GM23248 (cell line): ENCODE results near the gene PARVB. TPM values are rescaled to one million over a fixed set of nuclear protein-coding genes. Genes with fewer than 3 reads are reported as not detected.

Experiments
- DNase-seq: peaks from one replicate; pipeline ENCODE4 v3.0.0-alpha.2; 2015
- H2AFZ ChIP-seq: fragments of 200-600 bp; sonication (generic); 2 replicates; pipeline ENCODE4 v1.6.1; 2016; ENCODE audit warnings: antibody characterized with exemption
- H3F3A ChIP-seq: fragments of 200-600 bp; sonication (generic); 2 replicates; pipeline ENCODE4 v1.6.1; 2016; ENCODE audit warnings: mild to moderate bottlenecking, antibody characterized with exemption, mixed run types; ENCODE audit not compliant: insufficient read depth
- H3K27ac ChIP-seq: fragments of 200-600 bp; sonication (generic); 2 replicates; pipeline ENCODE4 v1.5.1; 2016; ENCODE audit warnings: mild to moderate bottlenecking
- H3K27me3 ChIP-seq: fragments of 200-600 bp; sonication (generic); replicated peaks from 2 replicates; pipeline ENCODE4 v1.6.1; 2016; ENCODE audit warnings: mild to moderate bottlenecking; ENCODE audit not compliant: insufficient read depth
- H3K36me3 ChIP-seq: fragments of 200-600 bp; sonication (generic); 2 replicates; pipeline ENCODE4 v1.6.1; 2016; ENCODE audit warnings: low read depth, mild to moderate bottlenecking
- H3K4me1 ChIP-seq: fragments of 200-600 bp; sonication (generic); 2 replicates; pipeline ENCODE4 v1.6.1; 2016; ENCODE audit warnings: mild to moderate bottlenecking; ENCODE audit not compliant: insufficient read depth
- H3K4me2 ChIP-seq: fragments of 200-600 bp; sonication (generic); one replicate; pipeline ENCODE4 v1.6.1; 2016; ENCODE audit warnings: mild to moderate bottlenecking; ENCODE audit not compliant: unreplicated experiment
- H3K4me3 ChIP-seq: fragments of 200-600 bp; sonication (generic); 2 replicates; pipeline ENCODE4 v1.5.1; 2016; ENCODE audit warnings: mild to moderate bottlenecking
- H3K79me2 ChIP-seq: fragments of 200-600 bp; sonication (generic); 2 replicates; pipeline ENCODE4 v1.6.1; 2016; ENCODE audit warnings: mild to moderate bottlenecking; ENCODE audit not compliant: insufficient read depth
- H3K9ac ChIP-seq: fragments of 200-600 bp; sonication (generic); 2 replicates; pipeline ENCODE4 v1.6.1; 2016; ENCODE audit warnings: mild to moderate bottlenecking
- H3K9me2 ChIP-seq: fragments of 200-600 bp; sonication (generic); 2 replicates; pipeline ENCODE4 v1.6.1; 2016; ENCODE audit warnings: mixed run types, mild to moderate bottlenecking, moderate library complexity; ENCODE audit not compliant: insufficient read depth
- H3K9me3 ChIP-seq: fragments of 200-600 bp; sonication (generic); one replicate; pipeline ENCODE4 v1.6.1; 2017; ENCODE audit warnings: low read depth
- H4K20me1 ChIP-seq: fragments of 200-600 bp; sonication (generic); 2 replicates; pipeline ENCODE4 v1.6.0; 2016; ENCODE audit not compliant: insufficient read depth
- EZH2 ChIP-seq: fragments of 200-600 bp; sonication (generic); IDR thresholded peaks from 2 replicates; pipeline ENCODE4 v1.6.1; 2018; ENCODE audit warnings: antibody characterized with exemption, mild to moderate bottlenecking; ENCODE audit not compliant: insufficient read depth, poor library complexity, severe bottlenecking
- EZH2phosphoT487 ChIP-seq: fragments of 200-600 bp; sonication (generic); IDR thresholded peaks from 2 replicates; pipeline ENCODE4 v1.6.1; 2018; ENCODE audit warnings: antibody characterized with exemption, moderate library complexity, mild to moderate bottlenecking, low read depth; ENCODE audit not compliant: insufficient read depth
- WGBS, 2 experiments: methylation state at CpG; one replicate each; pipeline ENCODE4 v1.1.6; 2015 to 2017; ENCODE audit warnings: low lambda C conversion rate in 2 of 2, low coverage in 1 of 2; ENCODE audit errors: missing lambda C conversion rate in 2 of 2; 5-methylcytosine and 5-hydroxymethylcytosine counted together
- in situ Hi-C: fragments of 300-500 bp; cut with MboI; formaldehyde crosslinking; loops from 2 replicates; pipeline ENCODE4 v1.15.0; 2020
- polyA plus RNA-seq: library from polyadenylated mRNA; unstranded; fragments of >200 nt; fragmentation: Nextera tagmentation; extraction: Ambion mirVana; gene quantifications from 2 replicates; pipeline ENCODE4 v1.2.1, GENCODE V29; 2016
- total RNA-seq: library from RNA; depleted of rRNA; stranded (reverse); fragments of >200 nt; shearing (Covaris generic); gene quantifications from 2 replicates; pipeline ENCODE4 v1.2.3, GENCODE V29; 2014

Gene PARVB
- total and polyA plus RNA-seq, 2 experiments from 2014 or later = 52.6 to 141 TPM

DNA sequence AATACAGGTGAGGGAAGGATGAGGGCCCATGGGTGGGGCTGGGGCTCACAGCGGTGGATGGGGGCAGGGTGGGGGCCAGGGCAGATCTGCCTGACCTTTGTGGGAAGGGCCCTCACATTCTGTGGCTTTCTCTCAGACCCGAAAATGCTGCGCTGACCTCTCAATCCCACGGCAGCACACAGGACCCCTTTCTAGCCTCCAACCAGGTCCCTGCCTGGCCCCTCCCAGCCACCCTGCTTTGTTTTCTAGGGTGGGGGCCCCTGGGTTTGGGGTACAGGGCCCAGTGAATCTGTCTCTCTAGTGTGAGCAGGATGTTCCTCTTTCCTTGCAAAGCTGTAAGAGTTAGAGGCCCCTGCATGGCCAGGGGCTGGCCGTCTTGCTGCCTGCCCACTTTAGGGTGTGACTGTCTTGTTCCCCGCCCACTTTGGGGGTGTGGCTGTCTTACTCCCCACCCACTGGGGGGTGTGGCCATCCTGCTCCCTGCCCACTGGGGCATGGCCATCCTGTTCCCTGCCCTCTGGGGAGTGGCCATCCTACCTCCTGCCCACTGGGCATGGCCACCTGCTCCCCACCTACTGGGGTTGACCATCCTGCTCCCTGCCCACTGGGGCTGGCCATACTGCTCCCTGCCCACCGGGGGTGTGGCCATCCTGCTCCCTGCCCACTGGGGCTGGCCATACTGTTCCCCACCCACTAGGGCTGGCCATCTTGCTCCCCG is 168.2 kb downstream of the PARVB start:
- no peaks in the 10 kb centered on the region for H3F3A ChIP-seq
- 92 to 93% methylated on average over 8 of the region's 8 CpGs for WGBS, 2 experiments
- peak; percentile 43 for DNase-seq
- peaks cover 6% of the 10 kb centered on the region for H3K27me3 ChIP-seq
- no peak overlapping the region for H3K4me2 ChIP-seq
- no peak overlapping the region for H3K9ac ChIP-seq
- H3K36me3 ChIP-seq = no peaks in the 10 kb centered on the region
- H4K20me1 ChIP-seq = no peaks in the 10 kb centered on the region
- in situ Hi-C loops = no loop called here
- H3K9me2 ChIP-seq = no peaks in the 10 kb centered on the region
- no peaks in the 10 kb centered on the region for H3K4me1 ChIP-seq
- H2AFZ ChIP-seq = no peak overlapping the region
- no peaks in the 10 kb centered on the region for H3K79me2 ChIP-seq
- H3K9me3 ChIP-seq = no peaks in the 10 kb centered on the region
- H3K4me3 ChIP-seq = no peak overlapping the region
- TF ChIP-seq EZH2 (no peak), EZH2phosphoT487 (no peak)
- H3K27ac ChIP-seq = no peak overlapping the region

- Histone ChIP-seq H3K9ac (no peak overlapping the region), H2AFZ (no peak overlapping the region), H3K9me3 (no peaks in the 10 kb centered on the region), H3K79me2 (no peaks in the 10 kb centered on the region), H4K20me1 (no peaks in the 10 kb centered on the region), H3K36me3 (no peaks in the 10 kb centered on the region), H3K27me3 (peaks cover 6% of the 10 kb centered on the region), H3K4me1 (no peaks in the 10 kb centered on the region), H3K27ac (no peak overlapping the region), H3K4me3 (no peak overlapping the region), H3K9me2 (no peaks in the 10 kb centered on the region), H3K4me2 (no peak overlapping the region), H3F3A (no peaks in the 10 kb centered on the region)
- in situ Hi-C loops = no loop called here
- DNase-seq = no peak
- WGBS, 2 experiments = 65 to 66% methylated on average over 11 of the region's 11 CpGs
- TF ChIP-seq EZH2phosphoT487 = no peak
- TF ChIP-seq EZH2 = no peak
Observed at GRCh38 chr22:44192816-44193534, 168.9 kb downstream of the PARVB start.

DNA sequence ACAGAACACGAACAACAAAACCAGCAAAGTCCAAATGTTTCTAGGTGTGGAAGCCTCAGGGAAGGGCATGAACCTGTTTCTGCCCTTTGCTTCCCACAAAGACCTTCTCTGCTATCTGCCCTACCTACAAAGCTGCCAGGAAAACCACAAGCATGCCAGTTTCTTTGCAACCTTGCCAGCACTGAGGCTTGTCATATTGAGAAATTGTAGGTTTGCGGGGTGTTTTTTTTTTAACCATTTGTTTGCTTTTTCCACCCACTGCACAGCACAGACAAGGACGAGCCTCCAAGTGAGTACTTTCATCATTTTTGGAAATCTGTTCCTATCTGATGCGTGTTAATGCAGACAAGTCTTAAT is 169.4 kb downstream of the PARVB start:
- Histone ChIP-seq H3K9me2 (no peaks in the 10 kb centered on the region), H3K27me3 (peaks cover 6% of the 10 kb centered on the region)
- WGBS, 2 experiments = 58 to 68% methylated on average over 4 of the region's 4 CpGs

GRCh38 chr22:44194569-44194968 is 170.5 kb downstream of the PARVB start:
- Histone ChIP-seq H4K20me1 (no peaks in the 10 kb centered on the region), H3K27ac (no peak overlapping the region), H3K4me3 (no peak overlapping the region), H3K9me2 (no peaks in the 10 kb centered on the region), H3K9me3 (no peaks in the 10 kb centered on the region), H3F3A (no peaks in the 10 kb centered on the region), H3K9ac (no peak overlapping the region), H3K4me1 (no peaks in the 10 kb centered on the region), H3K27me3 (peaks cover 6% of the 10 kb centered on the region), H3K4me2 (no peak overlapping the region), H2AFZ (no peak overlapping the region), H3K36me3 (no peaks in the 10 kb centered on the region), H3K79me2 (no peaks in the 10 kb centered on the region)
- in situ Hi-C loops = no loop called here
- 71 to 83% methylated on average over 2 of the region's 2 CpGs for WGBS, 2 experiments
- DNase-seq = no peak
- TF ChIP-seq EZH2phosphoT487 = no peak
- TF ChIP-seq EZH2 = no peak

More for the DNA sequence above, 169.4 kb downstream of the PARVB start:
- Histone ChIP-seq H3K4me3 (no peak overlapping the region), H2AFZ (no peak overlapping the region), H4K20me1 (no peaks in the 10 kb centered on the region), H3K36me3 (no peaks in the 10 kb centered on the region), H3K9ac (no peak overlapping the region), H3K4me1 (no peaks in the 10 kb centered on the region), H3F3A (no peaks in the 10 kb centered on the region), H3K9me3 (no peaks in the 10 kb centered on the region), H3K4me2 (no peak overlapping the region), H3K27ac (no peak overlapping the region), H3K79me2 (no peaks in the 10 kb centered on the region)
- in situ Hi-C loops = no loop called here
- TF ChIP-seq EZH2 = no peak
- TF ChIP-seq EZH2phosphoT487 = no peak
- no peak for DNase-seq
